ENCODE measurements around the gene FAM118B. TPM values are rescaled to one million over a fixed set of nuclear protein-coding genes. Genes with fewer than 3 reads are reported as not detected.

FAM118B gene
- total RNA-seq, 2 experiments from 2014 or later, result 1.0 to 1.8 TPM

GRCh38 chr11:126282361-126282735 lies 70.8 kb downstream of the FAM118B start:
- peak; percentile 63 for ATAC-seq (ENCODE audit: poor library complexity)
- Histone ChIP-seq H3K9me3 (ENCODE audit: control insufficient read depth in 1 of 2, insufficient read depth in 1 of 2, low read length in 2 of 2) (no peaks in the 10 kb centered on the region), H3K27ac (ENCODE audit: low read depth in 1 of 2, low read length in 2 of 2) (peak overlapping the region; percentile 77 to 80), H3K27me3 (ENCODE audit: control insufficient read depth in 1 of 2, insufficient read depth in 2 of 2, low read length in 2 of 2) (no peaks in the 10 kb centered on the region), H3K36me3 (ENCODE audit: insufficient read depth, low read length) (peaks cover 10% of the 10 kb centered on the region), H3K4me3 (ENCODE audit: low read length) (peak overlapping the region; percentile 89), H3K4me1 (ENCODE audit: insufficient read depth, low read length) (peaks cover 56% of the 10 kb centered on the region)
- ChIA-PET CTCF (no interaction called here), POLR2A (interaction anchor here (0.7 to 5.0 kb wide), 10 partner anchors 10 to 1536 kb away, joined by 3 to 77 read pairs (median 7); partner anchors contain the start of genes DCPS, FAM118B, FOXRED1 and HYLS1)
- intact Hi-C loops (cut with DNase I, micrococcal nuclease), result loop anchor here (1.0 to 10.0 kb wide), 4 partner anchors 14 to 1325 kb away; partner anchors contain the start of genes CHEK1 (in 1 of the 2) and SRPRA (in 1 of the 2)
- Mint-ChIP-seq H3K27ac (peak overlapping the region; percentile 99), H3K27me3 (no peaks in the 10 kb centered on the region), H3K4me1 (ENCODE audit: low read depth) (peaks cover 59% of the 10 kb centered on the region), H3K36me3 (ENCODE audit: low read depth) (peaks cover 38% of the 10 kb centered on the region), H3K9me3 (no peaks in the 10 kb centered on the region), H3K4me3 (peak overlapping the region; percentile 95)
- DNase-seq, result peak; percentile 25 to 71 (median 38)
- no peak for TF ChIP-seq CTCF (IDR thresholded peaks at IDR 0.05)

GRCh38 chr11:126282736-126283591 lies 71.4 kb downstream of the FAM118B start, which contains the start of gene TIRAP:
TSS of gene TIRAP (plus strand) at chr11:126283093. CDS start at chr11:126290895, 7,802 bp downstream.
- peak within 1 kb of the TSS; percentile 99 for H3K27ac Mint-ChIP-seq
- intact Hi-C loops (cut with DNase I, micrococcal nuclease), result loop anchor here (1.0 to 10.0 kb wide), 4 partner anchors 15 to 1326 kb away; partner anchors contain the start of genes CHEK1 (in 1 of the 2) and SRPRA (in 1 of the 2)
- Histone ChIP-seq H3K36me3 (ENCODE audit: insufficient read depth, low read length) (peaks cover 6% of the 10 kb centered on the region), H3K9me3 (ENCODE audit: control insufficient read depth in 1 of 2, insufficient read depth in 1 of 2, low read length in 2 of 2) (no peaks in the 10 kb centered on the region), H3K4me3 (ENCODE audit: low read length) (peak within 1 kb of the TSS; percentile 89), H3K27me3 (ENCODE audit: control insufficient read depth in 1 of 2, insufficient read depth in 2 of 2, low read length in 2 of 2) (no peaks in the 10 kb centered on the region), H3K27ac (ENCODE audit: low read depth in 1 of 2, low read length in 2 of 2) (peak within 1 kb of the TSS; percentile 80 to 89), H3K4me1 (ENCODE audit: insufficient read depth, low read length) (peaks cover 56% of the 10 kb centered on the region)
- no peaks in the 10 kb centered on the region for H3K9me3 Mint-ChIP-seq
- peak within 1 kb of the TSS; percentile 95 for H3K4me3 Mint-ChIP-seq
- peak; percentile 54 for ATAC-seq (ENCODE audit: poor library complexity)
- peaks cover 59% of the 10 kb centered on the region for H3K4me1 Mint-ChIP-seq (ENCODE audit: low read depth)
- TF ChIP-seq CTCF (IDR thresholded peaks at IDR 0.05), result no peak
- peaks cover 32% of the 10 kb centered on the region for H3K36me3 Mint-ChIP-seq (ENCODE audit: low read depth)
- ChIA-PET POLR2A (interaction anchor here (0.7 to 5.0 kb wide), 14 partner anchors 10 to 1536 kb away, joined by 3 to 77 read pairs (median 7); partner anchors contain the start of genes DCPS, FAM118B, FOXRED1 and HYLS1), CTCF (interaction anchor here (0.8 to 0.9 kb wide), 2 partner anchors 12 to 15 kb away, joined by 3 read pairs; partner anchors contain the start of gene SRPRA)
- DNase-seq, result peak; percentile 47 to 84 (median 58)
- no peaks in the 10 kb centered on the region for H3K27me3 Mint-ChIP-seq

DNA sequence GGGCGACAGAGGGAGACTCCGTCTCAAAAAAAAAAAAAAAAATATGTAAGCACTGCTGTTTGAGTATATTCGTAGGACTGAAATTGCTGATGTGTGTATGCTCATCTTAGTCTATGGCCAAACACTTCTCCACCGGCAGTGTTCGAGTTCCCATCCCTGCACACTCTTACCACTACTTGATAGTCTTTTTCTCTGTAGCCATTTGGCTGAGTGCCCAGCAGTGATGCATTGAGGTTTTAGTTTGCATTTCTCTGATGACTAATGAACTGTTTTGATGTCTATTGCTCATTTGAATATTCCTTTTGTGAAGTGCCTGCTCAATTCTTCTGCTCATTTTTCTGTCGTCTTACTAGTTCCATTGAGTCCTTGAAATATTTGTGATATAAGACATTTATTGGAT lies 73.2 kb downstream of the FAM118B start:
- H3K4me1 ChIP-seq (ENCODE audit: insufficient read depth, low read length), result peaks cover 55% of the 10 kb centered on the region
- Mint-ChIP-seq H3K4me3 (peak overlapping the region; percentile 93), H3K4me1 (ENCODE audit: low read depth) (peaks cover 52% of the 10 kb centered on the region), H3K36me3 (ENCODE audit: low read depth) (peaks cover 34% of the 10 kb centered on the region), H3K9me3 (no peaks in the 10 kb centered on the region), H3K27ac (peak overlapping the region; percentile 99), H3K27me3 (no peaks in the 10 kb centered on the region)
- no peak for TF ChIP-seq CTCF (IDR thresholded peaks at IDR 0.05)
- CTCF ChIA-PET, result no interaction called here
- intact Hi-C loops (cut with DNase I, micrococcal nuclease), result loop anchor here (1.0 to 10.0 kb wide), 3 partner anchors 18 to 1328 kb away; partner anchors contain the start of gene CHEK1 (in 1 of the 2)
- H3K4me3 ChIP-seq (ENCODE audit: low read length), result peak overlapping the region; percentile 22
- POLR2A ChIA-PET, result no interaction called here
- H3K36me3 ChIP-seq (ENCODE audit: insufficient read depth, low read length), result peaks cover 12% of the 10 kb centered on the region
- H3K27me3 ChIP-seq (ENCODE audit: control insufficient read depth in 1 of 2, insufficient read depth in 2 of 2, low read length in 2 of 2), result no peaks in the 10 kb centered on the region
- DNase-seq, result peak; percentile 62 to 91 (median 83)
- H3K27ac ChIP-seq (ENCODE audit: low read depth in 1 of 2, low read length in 2 of 2), result no peak overlapping the region
- no peaks in the 10 kb centered on the region for H3K9me3 ChIP-seq (ENCODE audit: control insufficient read depth in 1 of 2, insufficient read depth in 1 of 2, low read length in 2 of 2)
- ATAC-seq (ENCODE audit: poor library complexity), result peak; percentile 43

All from CD4-positive, alpha-beta T cell (primary cell).